CD14-positive monocyte (primary cell): ENCODE data around the gene SHMT2. TPM values are rescaled to one million over a fixed set of nuclear protein-coding genes. Genes with fewer than 3 reads are reported as not detected.

ENCODE experiments used
- DNase-seq, 3 donors: peaks; one replicate each; pipeline ENCODE4 v3.0.0-alpha.2; 2011 to 2022
- H2AFZ ChIP-seq: 2 replicates; pipeline ENCODE4 v1.6.0; 2012; ENCODE audit warnings: mild to moderate bottlenecking, low read depth, low read length, inconsistent platforms; ENCODE audit not compliant: insufficient read depth, poor library complexity, severe bottlenecking
- H3K27ac ChIP-seq, 2 donors: 1 replicate in 1 of 2; 2 replicates in 1 of 2; pipeline ENCODE4 v1.5.1; 2012 to 2013; ENCODE audit warnings: low read length in 2 of 2, control low read depth in 1 of 2, inconsistent platforms in 1 of 2, low read depth in 1 of 2, mild to moderate bottlenecking in 1 of 2
- H3K27me3 ChIP-seq, 2 donors: one replicate each; pipeline versions ENCODE4 v1.6.0 to v1.6.1; 2011 to 2013; ENCODE audit warnings: low read length in 2 of 2; ENCODE audit not compliant: control insufficient read depth in 2 of 2, insufficient read depth in 2 of 2
- H3K36me3 ChIP-seq, 2 donors: replicated peaks in 1 of 2; 1 replicate in 1 of 2; 2 replicates in 1 of 2; pipeline versions ENCODE4 v1.5.1 to v1.6.1; 2012 to 2013; ENCODE audit warnings: low read length in 2 of 2, control low read depth in 1 of 2, inconsistent platforms in 1 of 2, mild to moderate bottlenecking in 1 of 2; ENCODE audit not compliant: insufficient read depth in 2 of 2, control insufficient read depth in 1 of 2
- H3K4me1 ChIP-seq, 2 donors: 1 replicate in 1 of 2; 2 replicates in 1 of 2; pipeline versions ENCODE4 v1.5.1 to v1.6.1; 2012 to 2013; ENCODE audit warnings: low read length in 2 of 2, control low read depth in 1 of 2, inconsistent platforms in 1 of 2, mild to moderate bottlenecking in 1 of 2, moderate library complexity in 1 of 2; ENCODE audit not compliant: insufficient read depth in 2 of 2, control insufficient read depth in 1 of 2
- H3K4me2 ChIP-seq: replicated peaks from 2 replicates; pipeline ENCODE3; 2012; ENCODE audit warnings: low read length, moderate library complexity, mild to moderate bottlenecking; ENCODE audit not compliant: poor library complexity, severe bottlenecking; ENCODE audit errors: extremely low read depth
- H3K4me3 ChIP-seq, 3 experiments: fragments of 200-600 bp in 1 of 3; sonication (generic) in 1 of 3; replicated peaks in 1 of 3; 1 replicate in 2 of 3; 2 replicates in 1 of 3; pipeline ENCODE4 v1.5.1; 2011 to 2013; ENCODE audit warnings: low read length in 3 of 3, mild to moderate bottlenecking in 3 of 3, control low read depth in 2 of 3, low read depth in 2 of 3, inconsistent platforms in 1 of 3, moderate library complexity in 1 of 3
- H3K79me2 ChIP-seq: 2 replicates; pipeline ENCODE4 v1.6.0; 2012; ENCODE audit warnings: mild to moderate bottlenecking, control low read depth, inconsistent platforms, low read length, moderate library complexity; ENCODE audit not compliant: insufficient read depth
- H3K9ac ChIP-seq: 2 replicates; pipeline ENCODE4 v1.6.0; 2017; ENCODE audit warnings: low read length, mild to moderate bottlenecking; ENCODE audit not compliant: insufficient read depth, poor library complexity, severe bottlenecking
- H3K9me3 ChIP-seq, 2 donors: replicated peaks in 1 of 2; 1 replicate in 1 of 2; 2 replicates in 1 of 2; pipeline versions ENCODE4 v1.5.1 to v1.6.1; 2012 to 2013; ENCODE audit warnings: low read length in 2 of 2, control low read depth in 1 of 2; ENCODE audit not compliant: control insufficient read depth in 1 of 2, insufficient read depth in 1 of 2
- H4K20me1 ChIP-seq: 2 replicates; pipeline ENCODE4 v1.6.0; 2012; ENCODE audit warnings: mild to moderate bottlenecking, low read length, control low read depth, moderate library complexity; ENCODE audit not compliant: insufficient read depth
- H3K27ac Mint-ChIP-seq, 7 donors: one replicate each; pipeline ENCODE4 v1.8.0; 2020; ENCODE audit warnings: mild to moderate bottlenecking in 7 of 7, mixed read lengths in 7 of 7, moderate library complexity in 6 of 7, inconsistent platforms in 2 of 7
- H3K27me3 Mint-ChIP-seq, 3 donors: one replicate each; pipeline ENCODE4 v1.8.0; 2021 to 2022; ENCODE audit warnings: low read depth in 3 of 3, mild to moderate bottlenecking in 3 of 3, mixed read lengths in 3 of 3, moderate library complexity in 3 of 3, inconsistent platforms in 1 of 3
- H3K36me3 Mint-ChIP-seq, 2 donors: one replicate each; pipeline ENCODE4 v1.8.0; 2020; ENCODE audit warnings: mixed read lengths in 2 of 2, inconsistent platforms in 1 of 2, mild to moderate bottlenecking in 1 of 2
- H3K4me1 Mint-ChIP-seq: one replicate; pipeline ENCODE4 v1.8.0; 2020; ENCODE audit warnings: mild to moderate bottlenecking, mixed read lengths
- H3K4me3 Mint-ChIP-seq, 2 donors: one replicate each; pipeline ENCODE4 v1.8.0; 2020; ENCODE audit warnings: mild to moderate bottlenecking in 2 of 2, mixed read lengths in 2 of 2, moderate library complexity in 1 of 2
- H3K9me3 Mint-ChIP-seq, 7 donors: one replicate each; pipeline ENCODE4 v1.8.0; 2020 to 2022; ENCODE audit warnings: mixed read lengths in 7 of 7, mild to moderate bottlenecking in 6 of 7, moderate library complexity in 6 of 7, inconsistent platforms in 2 of 7
- CTCF ChIP-seq: fragments of 200-600 bp; IDR thresholded peaks from one replicate; pipeline ENCODE4 v1.8.0; 2022; ENCODE audit warnings: antibody characterized with exemption, mild to moderate bottlenecking
- WGBS: methylation state at CpG from one replicate; pipeline ENCODE4 v1.1.5; 2013; ENCODE audit warnings: missing lambda C conversion rate; ENCODE audit not compliant: insufficient coverage; 5-methylcytosine and 5-hydroxymethylcytosine counted together
- intact Hi-C, 2 donors: fragments of 100-400 bp; cut with micrococcal nuclease; formaldehyde crosslinking; loops; one replicate each; pipeline versions ENCODE4 v1.15.0 to v1.15.1; 2023
- polyA plus RNA-seq, 3 donors: library from polyadenylated mRNA; depleted of rRNA in 1 of 3; unstranded in 2 of 3; stranded (reverse) in 1 of 3; fragments of 300-500 nt in 2 of 3; fragments of >200 nt in 1 of 3; fragmentation: Illumina TruSeq in 2 of 3; gene quantifications; 1 replicate in 2 of 3; 2 replicates in 1 of 3; pipeline ENCODE4 v1.2.3, GENCODE V29; 2012 to 2021

SHMT2 gene
- polyA plus RNA-seq, 3 donors = 36.8 to 52.0 (median 39.8) TPM

- H3K9ac ChIP-seq = no peak overlapping the region
- WGBS = 95% methylated on average over 4 of the region's 4 CpGs
- TF ChIP-seq CTCF = no peak
- H3K27ac ChIP-seq = no peak overlapping the region
- no peak overlapping the region for H3K4me3 ChIP-seq
- H3K36me3 ChIP-seq = peaks cover 100% of the 10 kb centered on the region in 2 donors
- no peak overlapping the region for H2AFZ ChIP-seq
- no peak overlapping the region for H3K4me2 ChIP-seq
- H4K20me1 ChIP-seq = peaks cover 98% of the 10 kb centered on the region
- Mint-ChIP-seq H3K36me3 (peaks cover 98 to 100% of the 10 kb centered on the region in 2 donors), H3K4me1 (no peaks in the 10 kb centered on the region), H3K4me3 (no peak overlapping the region), H3K27me3 (peaks cover 1 to 20% (median 5%) of the 10 kb centered on the region in 3 donors), H3K9me3 (peaks cover 0 to 3% (median 1%) of the 10 kb centered on the region in 7 donors), H3K27ac (no peak overlapping the region)
- H3K4me1 ChIP-seq = no peaks in the 10 kb centered on the region
- H3K79me2 ChIP-seq = no peaks in the 10 kb centered on the region
- DNase-seq = no peak
- no peaks in the 10 kb centered on the region for H3K9me3 ChIP-seq
- intact Hi-C loops = no loop called here
- no peaks in the 10 kb centered on the region for H3K27me3 ChIP-seq
Measured at GRCh38 chr12:57196439-57196838, 33.1 kb upstream of the SHMT2 start.

- peaks cover 0 to 3% (median 0%) of the 10 kb centered on the region in 7 donors for H3K9me3 Mint-ChIP-seq
- Histone ChIP-seq H2AFZ (no peak overlapping the region), H3K4me3 (no peak overlapping the region), H3K27me3 (no peaks in the 10 kb centered on the region), H3K9ac (no peak overlapping the region), H3K9me3 (no peaks in the 10 kb centered on the region), H3K27ac (no peak overlapping the region), H3K36me3 (peaks cover 100% of the 10 kb centered on the region in 2 donors), H4K20me1 (peaks cover 98% of the 10 kb centered on the region), H3K4me2 (no peak overlapping the region), H3K4me1 (no peaks in the 10 kb centered on the region), H3K79me2 (no peaks in the 10 kb centered on the region)
- intact Hi-C loops = no loop called here
- no peak overlapping the region for H3K27ac Mint-ChIP-seq
- DNase-seq = no peak
- 98% methylated on average over 21 of the region's 22 CpGs for WGBS
- no peaks in the 10 kb centered on the region for H3K4me1 Mint-ChIP-seq
- peaks cover 1 to 20% (median 5%) of the 10 kb centered on the region in 3 donors for H3K27me3 Mint-ChIP-seq
- H3K36me3 Mint-ChIP-seq = peaks cover 97 to 100% of the 10 kb centered on the region in 2 donors
- no peak for TF ChIP-seq CTCF
- no peak overlapping the region for H3K4me3 Mint-ChIP-seq
Measured at GRCh38 chr12:57196956-57197355, 32.6 kb upstream of the SHMT2 start.
